ENCODE data around the gene SDR42E2.
"Not testable (repeated sequence)": the region's sequence is repeated elsewhere in the genome, so short reads cannot be mapped to it uniquely, and the experiment has no call there.

SDR42E2 gene

DNA sequence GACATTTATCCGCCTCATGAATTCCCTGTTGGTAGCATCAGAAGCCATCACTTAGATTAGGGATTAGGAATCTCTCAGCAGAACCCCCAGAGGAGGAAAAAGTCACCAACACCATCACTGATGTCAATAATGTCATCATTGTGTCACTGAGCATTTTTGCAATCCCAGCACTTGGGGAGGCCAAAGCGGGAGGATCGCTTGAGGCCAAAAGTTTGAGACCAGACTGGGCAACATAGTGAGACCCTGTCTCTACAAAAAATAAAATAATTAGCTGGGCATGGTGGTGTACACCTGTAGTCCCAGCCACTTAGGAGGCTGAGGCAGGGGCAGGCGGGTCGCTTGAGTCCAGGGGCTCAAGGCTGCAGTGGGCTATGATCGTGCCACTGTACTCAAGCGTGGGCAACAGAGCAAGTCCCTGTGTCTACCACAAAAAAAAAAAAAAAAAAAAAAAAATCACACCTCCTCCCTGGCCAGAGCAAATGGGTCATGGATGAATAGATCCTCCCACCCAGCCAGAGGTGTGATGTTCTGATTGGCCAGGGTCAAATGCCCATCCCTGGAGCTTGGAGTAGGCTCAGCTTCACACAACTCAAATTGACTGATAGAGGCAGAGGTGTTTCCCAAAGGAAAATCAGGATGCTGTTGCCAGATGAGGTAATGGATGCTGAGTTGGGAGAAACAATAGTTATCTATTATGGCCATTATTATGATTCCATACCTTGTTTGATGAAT, 38.4 kb upstream of the SDR42E2 start:
- no peaks in the 10 kb centered on the region for H3K79me2 ChIP-seq (ENCODE audit: control insufficient read depth, low read length)
- no peak overlapping the region for H3K4me3 ChIP-seq (ENCODE audit: low read length)
- no peaks in the 10 kb centered on the region for H3K9me3 ChIP-seq (ENCODE audit: control insufficient read depth, insufficient read depth, low read length)
- no peaks in the 10 kb centered on the region for H3K36me3 ChIP-seq (ENCODE audit: control insufficient read depth, low read length)
- peaks cover 9% of the 10 kb centered on the region; the same call in 1 of the 2 replicates for H3K27me3 ChIP-seq (ENCODE audit: control insufficient read depth, low read length)
- H3F3A ChIP-seq (ENCODE audit: control insufficient read depth, insufficient read depth) = no peaks in the 10 kb centered on the region
- H3K4me2 ChIP-seq (ENCODE audit: low read length) = no peak overlapping the region
- no peaks in the 10 kb centered on the region for H4K20me1 ChIP-seq (ENCODE audit: control insufficient read depth, insufficient read depth, low read depth, low read length)
- H3K27ac ChIP-seq (ENCODE audit: low read depth, low read length) = no peak overlapping the region
- no peak for TF ChIP-seq EZH2phosphoT487 (IDR thresholded peaks at IDR 0.05; ENCODE audit: borderline replicate concordance, low read length)
- TF ChIP-seq, protein P1, sequence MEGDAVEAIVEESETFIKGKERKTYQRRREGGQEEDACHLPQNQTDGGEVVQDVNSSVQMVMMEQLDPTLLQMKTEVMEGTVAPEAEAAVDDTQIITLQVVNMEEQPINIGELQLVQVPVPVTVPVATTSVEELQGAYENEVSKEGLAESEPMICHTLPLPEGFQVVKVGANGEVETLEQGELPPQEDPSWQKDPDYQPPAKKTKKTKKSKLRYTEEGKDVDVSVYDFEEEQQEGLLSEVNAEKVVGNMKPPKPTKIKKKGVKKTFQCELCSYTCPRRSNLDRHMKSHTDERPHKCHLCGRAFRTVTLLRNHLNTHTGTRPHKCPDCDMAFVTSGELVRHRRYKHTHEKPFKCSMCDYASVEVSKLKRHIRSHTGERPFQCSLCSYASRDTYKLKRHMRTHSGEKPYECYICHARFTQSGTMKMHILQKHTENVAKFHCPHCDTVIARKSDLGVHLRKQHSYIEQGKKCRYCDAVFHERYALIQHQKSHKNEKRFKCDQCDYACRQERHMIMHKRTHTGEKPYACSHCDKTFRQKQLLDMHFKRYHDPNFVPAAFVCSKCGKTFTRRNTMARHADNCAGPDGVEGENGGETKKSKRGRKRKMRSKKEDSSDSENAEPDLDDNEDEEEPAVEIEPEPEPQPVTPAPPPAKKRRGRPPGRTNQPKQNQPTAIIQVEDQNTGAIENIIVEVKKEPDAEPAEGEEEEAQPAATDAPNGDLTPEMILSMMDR (IDR thresholded peaks at IDR 0.05; ENCODE audit: low read depth, low read length, poor library complexity, severe bottlenecking) = no peak
- no peaks in the 10 kb centered on the region for H3K4me1 ChIP-seq (ENCODE audit: control insufficient read depth, low read length)
- H3K9me2 ChIP-seq (replicated peaks; ENCODE audit: control insufficient read depth, low read length) = no peaks in the 10 kb centered on the region

DNA sequence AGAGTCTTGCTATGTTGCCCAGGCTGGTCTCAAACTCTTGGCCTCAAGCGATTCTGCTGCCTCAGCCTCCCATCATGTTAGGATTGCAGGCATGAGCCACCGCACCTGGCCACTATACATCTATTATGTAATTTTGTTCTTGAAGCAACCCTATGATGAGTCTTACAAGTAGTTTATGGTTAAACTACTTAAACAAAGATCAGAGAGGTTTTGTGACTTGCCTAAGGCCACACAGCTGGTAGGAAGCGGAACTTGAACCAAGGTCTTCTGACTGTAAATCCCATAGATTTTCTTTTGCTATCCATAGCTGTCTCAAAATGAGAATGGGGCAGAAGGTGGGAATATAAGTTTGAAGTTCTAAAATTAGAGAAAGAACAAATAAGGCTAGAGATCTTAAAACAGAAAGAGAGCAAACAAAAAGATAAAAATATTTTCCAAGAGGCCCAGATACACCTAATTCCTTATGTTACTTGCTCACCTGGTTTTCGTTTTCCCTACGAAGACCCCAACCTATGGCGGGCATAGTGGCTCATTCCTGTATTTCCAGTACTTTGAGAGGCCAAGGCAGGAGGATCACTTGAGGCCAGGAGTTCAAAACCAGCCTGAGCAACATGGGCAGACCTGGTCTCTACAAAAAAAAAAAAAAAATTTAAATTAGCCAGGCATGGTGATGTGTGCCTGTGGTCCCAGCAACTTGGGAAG, 37.6 kb upstream of the SDR42E2 start:
- Histone ChIP-seq H3K4me1 (ENCODE audit: control insufficient read depth, low read length) (no peaks in the 10 kb centered on the region), H3K4me2 (ENCODE audit: low read length) (no peak overlapping the region), H3F3A (ENCODE audit: control insufficient read depth, insufficient read depth) (no peaks in the 10 kb centered on the region), H3K9me3 (ENCODE audit: control insufficient read depth, insufficient read depth, low read length) (no peaks in the 10 kb centered on the region), H3K9me2 (replicated peaks; ENCODE audit: control insufficient read depth, low read length) (no peaks in the 10 kb centered on the region), H3K36me3 (ENCODE audit: control insufficient read depth, low read length) (no peaks in the 10 kb centered on the region), H3K79me2 (ENCODE audit: control insufficient read depth, low read length) (no peaks in the 10 kb centered on the region), H3K4me3 (ENCODE audit: low read length) (no peak overlapping the region), H4K20me1 (ENCODE audit: control insufficient read depth, insufficient read depth, low read depth, low read length) (no peaks in the 10 kb centered on the region), H3K27me3 (ENCODE audit: control insufficient read depth, low read length) (peaks cover 9% of the 10 kb centered on the region; the same call in 1 of the 2 replicates), H3K27ac (ENCODE audit: low read depth, low read length) (no peak overlapping the region)
- no peak for TF ChIP-seq EZH2phosphoT487 (IDR thresholded peaks at IDR 0.05; ENCODE audit: borderline replicate concordance, low read length)
- TF ChIP-seq, protein P1 (IDR thresholded peaks at IDR 0.05; ENCODE audit: low read depth, low read length, poor library complexity, severe bottlenecking) = no peak

DNA sequence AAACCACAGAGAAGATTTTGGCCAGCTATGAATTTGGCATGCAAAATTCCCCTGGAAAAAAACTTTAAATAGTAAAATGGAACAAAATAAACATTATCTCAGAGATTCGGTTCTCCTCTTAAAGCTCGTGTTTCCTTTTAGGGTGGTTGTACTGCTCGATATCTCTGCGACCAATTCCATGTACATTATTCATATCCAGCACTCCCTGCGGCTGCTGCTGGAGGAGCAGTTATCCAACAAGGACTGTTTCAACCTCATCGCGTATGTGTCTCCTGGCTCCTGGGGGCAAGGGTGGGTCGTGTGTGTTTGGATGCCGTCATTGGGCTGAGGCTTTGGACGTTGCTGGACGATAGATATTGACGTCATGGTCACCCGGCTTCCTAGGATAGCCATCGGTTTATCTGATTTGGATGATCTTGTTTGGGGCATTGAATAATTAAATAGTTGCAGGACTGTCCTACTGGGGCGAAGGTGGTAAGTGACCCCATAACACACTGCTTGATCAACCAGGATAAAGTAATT, 36.2 kb upstream of the SDR42E2 start:
- peaks cover 7% of the 10 kb centered on the region; the same call in 1 of the 2 replicates for H3K27me3 ChIP-seq (ENCODE audit: control insufficient read depth, low read length)
- TF ChIP-seq, protein P1 (IDR thresholded peaks at IDR 0.05; ENCODE audit: low read depth, low read length, poor library complexity, severe bottlenecking) = no peak
- no peak for TF ChIP-seq EZH2phosphoT487 (IDR thresholded peaks at IDR 0.05; ENCODE audit: borderline replicate concordance, low read length)
- no peak overlapping the region for H3K4me2 ChIP-seq (ENCODE audit: low read length)
- no peaks in the 10 kb centered on the region for H3K4me1 ChIP-seq (ENCODE audit: control insufficient read depth, low read length)
- H3K79me2 ChIP-seq (ENCODE audit: control insufficient read depth, low read length) = no peaks in the 10 kb centered on the region
- H3K27ac ChIP-seq (ENCODE audit: low read depth, low read length) = no peak overlapping the region
- H3K4me3 ChIP-seq (ENCODE audit: low read length) = no peak overlapping the region
- H3K9me3 ChIP-seq (ENCODE audit: control insufficient read depth, insufficient read depth, low read length) = no peaks in the 10 kb centered on the region
- H3K36me3 ChIP-seq (ENCODE audit: control insufficient read depth, low read length) = no peaks in the 10 kb centered on the region
- no peaks in the 10 kb centered on the region for H3K9me2 ChIP-seq (replicated peaks; ENCODE audit: control insufficient read depth, low read length)
- no peaks in the 10 kb centered on the region for H4K20me1 ChIP-seq (ENCODE audit: control insufficient read depth, insufficient read depth, low read depth, low read length)
- H3F3A ChIP-seq (ENCODE audit: control insufficient read depth, insufficient read depth) = no peaks in the 10 kb centered on the region

DNA sequence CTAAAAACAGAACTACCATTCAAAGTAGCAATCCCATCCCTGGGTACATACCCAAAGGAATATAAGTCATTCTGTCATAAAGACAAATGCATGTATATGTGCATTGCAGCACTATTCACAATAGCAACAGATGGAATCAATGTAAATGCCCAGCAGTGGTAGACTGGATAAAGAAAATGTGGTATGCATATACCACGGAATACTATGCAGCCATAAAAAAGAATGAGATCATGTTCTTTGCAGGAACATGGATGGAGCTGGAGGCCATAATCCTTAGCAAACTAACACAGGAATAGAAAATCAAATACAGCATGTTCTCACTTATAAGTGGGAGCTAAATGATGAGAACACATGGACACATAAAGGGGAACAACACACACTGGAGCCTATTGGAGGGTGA, 33.8 kb upstream of the SDR42E2 start:
- not testable (repeated sequence) for H3K27ac ChIP-seq (ENCODE audit: low read depth, low read length); H3K36me3 ChIP-seq (ENCODE audit: control insufficient read depth, low read length); H3K4me3 ChIP-seq (ENCODE audit: low read length); H3K9me3 ChIP-seq (ENCODE audit: control insufficient read depth, insufficient read depth, low read length); H3K4me2 ChIP-seq (ENCODE audit: low read length); H3K9me2 ChIP-seq (replicated peaks; ENCODE audit: control insufficient read depth, low read length); H3K4me1 ChIP-seq (ENCODE audit: control insufficient read depth, low read length); H4K20me1 ChIP-seq (ENCODE audit: control insufficient read depth, insufficient read depth, low read depth, low read length); H3K27me3 ChIP-seq (ENCODE audit: control insufficient read depth, low read length); H3F3A ChIP-seq (ENCODE audit: control insufficient read depth, insufficient read depth); H3K79me2 ChIP-seq (ENCODE audit: control insufficient read depth, low read length)

Measured in DOHH2 (cell line).